Motor neuron (in vitro differentiated cells): ENCODE measurements around the gene KNDC1. TPM values are rescaled to one million over a fixed set of nuclear protein-coding genes. Genes with fewer than 3 reads are reported as not detected.
A peak's percentile ranks its signal among the peaks of the same experiment; 100 is the strongest.

ENCODE experiments used
- ATAC-seq, 8 experiments: fragments of 200-7000 bp; cut with Tn5 transposase; replicated peaks in 6 of 8; 2 replicates each; pipeline ENCODE4 v1.8.0; 2021; ENCODE audit warnings: mild to moderate bottlenecking in 8 of 8, moderate library complexity in 8 of 8
- H3K27ac ChIP-seq, 2 donors: fragments of 250-450 bp; sonication (Bioruptor Pico); 2 replicates each; pipeline ENCODE4 v1.9.0; 2021; ENCODE audit warnings: antibody characterized with exemption in 2 of 2, mild to moderate bottlenecking in 2 of 2, moderate library complexity in 1 of 2
- H3K4me1 ChIP-seq, 2 donors: fragments of 250-450 bp; sonication (Bioruptor Pico); replicated peaks in 1 of 2; 2 replicates each; pipeline ENCODE4 v1.6.1; 2021; ENCODE audit warnings: antibody characterized with exemption in 2 of 2, mild to moderate bottlenecking in 2 of 2, moderate library complexity in 1 of 2
- H3K4me3 ChIP-seq, 5 donors: fragments of 250-450 bp; sonication (Bioruptor Pico); 2 replicates each; pipeline ENCODE4 v1.9.0; 2021; ENCODE audit warnings: antibody characterized with exemption in 5 of 5, mild to moderate bottlenecking in 5 of 5, moderate library complexity in 4 of 5
- WGBS, 10 experiments: fragments of 450-650 bp; shearing (Covaris generic); methylation state at CpG; one replicate each; pipeline ENCODE4 v1.0.0; 2022; 5-methylcytosine and 5-hydroxymethylcytosine counted together
- in situ Hi-C, 9 experiments: fragments of 400-800 bp; cut with MboI; loops; one replicate each; pipeline ENCODE4 v1.15.0; 2021; ENCODE audit warnings: low sequenced_read_pairs in 9 of 9, low pct_unique_long_range_greater_than_20kb in 2 of 9; ENCODE audit not compliant: unreplicated experiment in 9 of 9
- total RNA-seq, 8 experiments: library from RNA; unstranded; fragments of 300-600 nt; gene quantifications; 2 replicates each; pipeline versions ENCODE4 v1.2.3 to v1.2.4, GENCODE V29; 2022

KNDC1 gene
- total RNA-seq, 8 experiments from 2014 or later: 0.15 to 14.6 (median 4.2) TPM

DNA sequence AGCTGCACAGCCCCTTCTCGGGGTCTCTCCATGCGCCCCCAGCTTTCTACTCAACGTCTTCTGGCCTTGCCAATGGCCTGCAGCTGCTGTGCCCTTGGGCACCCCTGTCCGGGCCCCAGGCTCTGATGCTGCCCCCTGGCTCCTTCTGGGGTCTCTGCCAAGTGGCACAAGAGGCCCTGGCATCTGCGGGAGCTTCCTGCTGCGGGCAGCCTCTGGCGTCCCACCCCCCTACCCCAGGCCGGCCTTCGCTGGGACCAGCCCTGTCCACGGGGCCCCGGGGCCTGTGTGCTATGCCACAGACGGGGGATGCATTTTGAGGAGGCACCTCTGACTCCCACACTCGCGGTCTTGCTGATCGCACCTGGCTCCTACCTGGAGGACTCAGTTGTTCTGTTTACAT, 80.0 kb downstream of the KNDC1 start:
- H3K4me3 ChIP-seq: no peak overlapping the region
- peaks cover 0 to 31% of the 10 kb centered on the region in 2 donors for H3K4me1 ChIP-seq
- in situ Hi-C loops: no loop called here
- ATAC-seq: no peak
- no CpG with 5 or more reads among the region's 15 CpGs for WGBS, 10 experiments
- H3K27ac ChIP-seq: no peak overlapping the region

GRCh38 chr10:133241501-133242205, 81.6 kb downstream of the KNDC1 start:
- in situ Hi-C loops: no loop called here
- no peak overlapping the region for H3K27ac ChIP-seq

GRCh38 chr10:133242611-133243356, 82.8 kb downstream of the KNDC1 start:
- in situ Hi-C loops: no loop called here
- Histone ChIP-seq H3K4me3 (no peak overlapping the region), H3K4me1 (peaks cover 0 to 15% of the 10 kb centered on the region in 2 donors), H3K27ac (no peak overlapping the region)
- 40 to 100% (median 100%) methylated on average over 1 to 5 of the region's 27 CpGs; no CpG with 5 or more reads in 3 of the 10 experiments for WGBS, 10 experiments
- peak in 2 of 8 experiments; percentile 22 to 38 for ATAC-seq

More at GRCh38 chr10:133241501-133242205, 81.6 kb downstream of the KNDC1 start:
- Histone ChIP-seq H3K4me3 (no peak overlapping the region), H3K4me1 (peaks cover 0 to 26% of the 10 kb centered on the region in 2 donors)
- no peak for ATAC-seq
- WGBS, 10 experiments: 17 to 96% (median 70%) methylated on average over 1 to 14 of the region's 25 CpGs; no CpG with 5 or more reads in 4 of the 10 experiments

- Histone ChIP-seq H3K4me3 (no peak overlapping the region), H3K27ac (no peak overlapping the region), H3K4me1 (peaks cover 0 to 8% of the 10 kb centered on the region in 2 donors)
- 40 to 73% (median 65%) methylated on average over 2 to 4 of the region's 14 CpGs; no CpG with 5 or more reads in 6 of the 10 experiments for WGBS, 10 experiments
- in situ Hi-C loops: no loop called here
- ATAC-seq: no peak
Observed at GRCh38 chr10:133243593-133243992, 83.6 kb downstream of the KNDC1 start.

GRCh38 chr10:133245439-133246235, 85.6 kb downstream of the KNDC1 start:
- peaks cover 9 to 24% of the 10 kb centered on the region in 2 donors for H3K4me1 ChIP-seq
- in situ Hi-C loops: no loop called here
- ATAC-seq: peak; percentile 17 to 79 (median 46)

DNA sequence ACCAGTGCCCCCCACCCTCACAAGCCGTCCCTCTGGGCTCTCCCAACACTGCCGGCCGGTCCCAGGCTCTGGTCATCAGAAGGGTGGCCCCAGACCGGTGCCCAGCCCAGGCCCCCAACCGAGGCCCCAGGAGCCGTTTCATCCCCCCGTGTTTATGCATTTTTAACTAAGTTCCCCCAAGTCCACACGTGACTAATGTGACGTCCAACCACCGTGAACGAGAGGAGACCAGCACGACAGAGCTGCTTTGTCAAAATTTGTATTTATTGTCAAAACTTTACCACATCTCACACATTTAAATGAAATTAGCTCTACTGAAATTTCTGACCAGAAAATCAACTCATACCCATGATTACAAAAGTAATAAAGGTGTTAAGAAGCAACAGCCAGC, 86.2 kb downstream of the KNDC1 start:
- ATAC-seq: peak in 2 of 8 experiments; percentile 3 to 4
- Histone ChIP-seq H3K27ac (no peak overlapping the region), H3K4me3 (no peak overlapping the region), H3K4me1 (peaks cover 9 to 24% of the 10 kb centered on the region in 2 donors)
- in situ Hi-C loops: no loop called here
- 80% methylated on average over 6 of the region's 12 CpGs; no CpG with 5 or more reads in 9 of the 10 experiments for WGBS, 10 experiments

More at GRCh38 chr10:133245439-133246235, 85.6 kb downstream of the KNDC1 start:
- Histone ChIP-seq H3K27ac (no peak overlapping the region), H3K4me3 (no peak overlapping the region)
- 20 to 90% (median 51%) methylated on average over 2 to 5 of the region's 33 CpGs; no CpG with 5 or more reads in 6 of the 10 experiments for WGBS, 10 experiments

DNA sequence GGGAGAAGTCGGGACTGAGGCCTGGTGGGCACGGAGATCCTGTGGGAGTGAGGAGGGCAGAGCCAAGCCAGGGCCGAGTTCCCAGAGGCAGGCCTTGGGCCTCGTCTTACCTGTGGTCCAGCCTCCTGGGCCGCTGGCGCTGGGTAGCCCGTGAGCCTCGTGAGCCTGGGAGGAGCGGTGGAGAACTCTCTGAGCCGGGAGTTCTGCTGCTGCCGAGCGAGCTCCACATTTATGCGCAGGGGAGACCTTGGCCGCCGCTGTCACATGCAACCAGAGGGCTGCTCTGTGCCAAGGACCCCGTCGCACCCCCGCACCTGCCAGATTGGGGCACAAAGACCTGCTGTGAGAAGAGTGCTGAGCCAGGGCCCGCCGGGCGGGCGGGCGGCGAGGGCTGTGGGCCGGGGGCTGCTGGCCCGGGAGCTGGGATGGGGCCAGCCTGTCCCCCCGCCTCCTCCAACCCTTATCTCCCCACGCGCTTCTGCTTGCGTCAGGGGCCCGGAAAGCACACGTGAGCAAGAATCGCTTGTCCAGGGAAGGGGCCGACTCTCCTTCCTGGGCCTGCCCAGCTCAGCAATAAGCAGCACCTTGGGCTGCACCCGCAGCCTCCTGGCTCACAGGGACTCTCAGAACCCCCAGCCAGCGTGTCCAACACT, 87.8 kb downstream of the KNDC1 start:
- ATAC-seq: no peak
- H3K4me3 ChIP-seq: no peak overlapping the region
- no peak overlapping the region for H3K27ac ChIP-seq
- WGBS, 10 experiments: 69 to 80% (median 76%) methylated on average over 2 to 11 of the region's 36 CpGs; no CpG with 5 or more reads in 7 of the 10 experiments
- in situ Hi-C loops: no loop called here
- peaks cover 9 to 24% of the 10 kb centered on the region in 2 donors for H3K4me1 ChIP-seq

GRCh38 chr10:133248334-133248715, 88.3 kb downstream of the KNDC1 start:
- WGBS, 10 experiments: 40 to 100% (median 100%) methylated on average over 1 to 3 of the region's 12 CpGs; no CpG with 5 or more reads in 7 of the 10 experiments
- Histone ChIP-seq H3K4me3 (no peak overlapping the region), H3K27ac (no peak overlapping the region), H3K4me1 (peaks cover 9 to 24% of the 10 kb centered on the region in 2 donors)
- ATAC-seq: no peak
- in situ Hi-C loops: no loop called here

GRCh38 chr10:133249094-133249780, 89.2 kb downstream of the KNDC1 start:
- in situ Hi-C loops: no loop called here
- no peak overlapping the region for H3K27ac ChIP-seq
- 60% methylated on average over 2 of the region's 21 CpGs; no CpG with 5 or more reads in 9 of the 10 experiments for WGBS, 10 experiments
- peak in 4 of 8 experiments; percentile 6 to 24 (median 22) for ATAC-seq
- peaks cover 9 to 24% of the 10 kb centered on the region in 2 donors for H3K4me1 ChIP-seq
- H3K4me3 ChIP-seq: no peak overlapping the region

DNA sequence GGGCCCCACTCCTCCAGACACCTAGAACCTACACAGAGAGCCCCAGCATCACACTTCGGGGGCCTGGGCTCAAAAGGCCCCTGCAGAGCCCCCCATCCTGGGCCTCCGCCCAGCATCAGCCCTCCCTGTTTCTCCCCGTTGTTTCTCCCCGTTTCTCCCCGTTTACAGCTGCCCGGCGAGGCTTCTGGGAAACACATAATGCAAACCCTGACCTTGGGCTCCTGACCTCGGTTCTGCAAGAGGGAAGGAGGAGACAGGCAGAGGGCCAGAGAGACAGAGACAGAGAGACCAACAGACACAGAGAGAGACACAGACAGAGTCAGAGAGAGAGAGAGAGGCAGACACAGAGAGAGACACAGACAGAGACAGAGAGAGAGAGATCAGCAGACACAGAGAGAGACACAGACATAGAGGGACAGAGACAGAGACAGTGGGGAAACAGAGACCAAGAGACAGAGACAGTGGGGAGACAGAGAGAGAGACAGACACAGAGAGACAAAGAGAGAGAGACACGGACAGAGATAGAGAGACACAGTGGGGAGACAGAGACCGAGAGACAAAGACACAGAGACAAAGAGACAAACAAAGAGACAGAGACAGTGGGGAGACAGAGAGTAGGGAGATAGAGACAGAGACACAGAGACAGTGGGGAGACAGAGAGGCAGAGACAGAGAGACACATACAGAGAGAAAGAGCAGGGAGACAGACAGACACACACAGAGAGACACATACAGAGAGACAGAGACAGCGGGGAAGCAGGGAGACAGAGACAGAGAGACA, 90.1 kb downstream of the KNDC1 start:
- in situ Hi-C loops: no loop called here

GRCh38 chr10:133251388-133252222, 91.6 kb downstream of the KNDC1 start:
- 7 to 86% (median 44%) methylated on average over 3 of the region's 28 CpGs; no CpG with 5 or more reads in 7 of the 10 experiments for WGBS, 10 experiments
- Histone ChIP-seq H3K4me3 (no peak overlapping the region), H3K4me1 (peaks cover 9 to 16% of the 10 kb centered on the region in 2 donors), H3K27ac (no peak overlapping the region)
- in situ Hi-C loops: no loop called here
- peak in 4 of 8 experiments; percentile 3 to 26 (median 14) for ATAC-seq

More for the DNA sequence above, 90.1 kb downstream of the KNDC1 start:
- 46 to 88% (median 73%) methylated on average over 2 to 5 of the region's 11 CpGs; no CpG with 5 or more reads in 1 of the 10 experiments for WGBS, 10 experiments
- H3K4me3 ChIP-seq: no peak overlapping the region
- H3K27ac ChIP-seq: no peak overlapping the region
- peak in 1 of 8 experiments; percentile 1 for ATAC-seq
- peaks cover 9 to 24% of the 10 kb centered on the region in 2 donors for H3K4me1 ChIP-seq
